Stimulated activated CD8-positive, alpha-beta memory T cell treated with anti-CD3 and anti-CD28 coated beads, Interleukin-4, amount 100 ng/mL, for 4 hours (primary cell): ENCODE results near the gene TEKT5.
"Not testable (repeated sequence)": the region's sequence is repeated elsewhere in the genome, so short reads cannot be mapped to it uniquely, and the experiment has no call there.

Source experiments
- DNase-seq, 2 donors: peaks; one replicate each; pipeline ENCODE4 v3.0.0-alpha.2; 2020; ENCODE audit warnings: low read depth in 2 of 2, low spot score in 1 of 2

Gene TEKT5

DNA sequence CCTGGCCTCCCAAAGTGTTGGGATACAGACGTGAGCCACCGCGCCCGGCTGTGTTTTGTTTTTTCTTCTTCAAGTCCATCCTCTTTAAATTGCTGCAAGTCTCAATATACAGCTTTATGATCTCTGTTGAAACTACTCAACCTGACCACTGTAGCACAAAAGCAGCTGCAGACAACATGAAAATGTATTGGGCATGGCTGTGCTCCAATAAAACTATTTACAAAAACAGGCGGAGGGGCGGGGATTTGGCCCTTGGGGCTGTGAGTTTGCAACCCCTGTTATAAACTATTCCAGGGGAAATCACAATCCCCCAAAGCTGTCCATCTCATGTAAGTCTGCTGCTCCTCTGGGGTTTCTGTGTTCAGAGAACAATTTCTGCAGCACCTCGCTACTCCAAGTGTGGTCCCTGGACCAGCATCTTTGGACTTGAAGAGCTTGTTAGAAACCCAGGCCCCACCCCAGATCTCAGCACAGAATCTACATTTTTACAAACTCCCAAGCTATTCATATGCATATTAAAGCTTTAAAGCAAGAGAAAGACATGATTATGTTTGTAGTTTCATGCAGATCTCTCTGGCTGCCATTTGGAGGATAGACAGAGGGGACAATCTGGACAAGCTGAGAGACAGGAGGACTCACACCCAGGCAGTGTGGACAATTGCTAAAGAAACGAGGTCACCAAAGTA is 33.6 kb downstream of the TEKT5 start:
- no peak for DNase-seq

- no peak for DNase-seq
Measured at GRCh38 chr16:10658943-10659342, 35.8 kb downstream of the TEKT5 start.

GRCh38 chr16:10657925-10658324 is 36.8 kb downstream of the TEKT5 start:
- no peak for DNase-seq

DNA sequence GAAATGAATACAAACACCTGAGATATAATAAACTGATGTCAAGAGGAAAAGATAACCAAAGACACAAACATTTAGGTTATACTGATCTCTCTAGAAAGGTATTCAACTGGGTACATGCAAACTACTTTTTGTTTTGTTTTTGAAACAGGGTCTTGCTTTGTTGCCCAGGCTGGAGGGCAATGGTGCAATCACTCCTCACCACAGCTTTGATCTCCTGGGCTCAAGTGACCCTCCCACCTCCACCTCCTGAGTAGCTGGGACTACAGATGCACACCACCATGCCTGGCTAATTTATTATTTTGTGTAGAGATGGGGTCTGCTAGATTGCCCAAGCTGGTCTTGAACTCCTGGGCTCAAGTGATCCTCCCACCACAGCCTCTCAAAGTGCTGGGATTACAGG is 38.1 kb downstream of the TEKT5 start:
- no peak for DNase-seq

DNA sequence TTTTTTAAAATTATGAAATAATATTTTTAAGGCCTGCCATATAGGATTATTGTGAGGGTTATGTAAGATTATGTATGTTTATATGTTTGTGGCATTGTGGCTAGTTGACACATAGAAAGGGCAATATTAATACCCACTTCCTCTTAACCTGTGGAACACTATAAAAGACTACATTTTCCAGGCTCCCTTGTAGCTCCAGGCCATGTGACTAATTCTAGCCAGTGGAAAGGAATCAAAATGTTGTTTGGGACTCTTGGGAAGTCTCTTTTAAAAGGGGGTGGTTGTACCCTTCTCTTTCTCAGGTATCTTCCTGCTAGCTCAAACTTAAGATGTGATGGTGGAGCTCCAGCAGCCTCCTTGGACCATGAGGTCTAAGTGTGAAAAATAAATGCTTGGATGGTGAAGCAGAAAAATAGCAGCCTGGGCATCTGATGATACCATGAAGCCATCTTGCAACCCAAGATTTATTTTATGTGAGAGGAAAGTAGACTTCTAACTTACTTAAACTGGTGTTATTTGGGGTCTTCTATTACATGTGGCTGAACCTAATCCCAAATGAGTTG is 39.2 kb downstream of the TEKT5 start:
- no peak for DNase-seq

- DNase-seq = no peak
Measured at GRCh38 chr16:10654592-10655414, 39.9 kb downstream of the TEKT5 start.

DNA sequence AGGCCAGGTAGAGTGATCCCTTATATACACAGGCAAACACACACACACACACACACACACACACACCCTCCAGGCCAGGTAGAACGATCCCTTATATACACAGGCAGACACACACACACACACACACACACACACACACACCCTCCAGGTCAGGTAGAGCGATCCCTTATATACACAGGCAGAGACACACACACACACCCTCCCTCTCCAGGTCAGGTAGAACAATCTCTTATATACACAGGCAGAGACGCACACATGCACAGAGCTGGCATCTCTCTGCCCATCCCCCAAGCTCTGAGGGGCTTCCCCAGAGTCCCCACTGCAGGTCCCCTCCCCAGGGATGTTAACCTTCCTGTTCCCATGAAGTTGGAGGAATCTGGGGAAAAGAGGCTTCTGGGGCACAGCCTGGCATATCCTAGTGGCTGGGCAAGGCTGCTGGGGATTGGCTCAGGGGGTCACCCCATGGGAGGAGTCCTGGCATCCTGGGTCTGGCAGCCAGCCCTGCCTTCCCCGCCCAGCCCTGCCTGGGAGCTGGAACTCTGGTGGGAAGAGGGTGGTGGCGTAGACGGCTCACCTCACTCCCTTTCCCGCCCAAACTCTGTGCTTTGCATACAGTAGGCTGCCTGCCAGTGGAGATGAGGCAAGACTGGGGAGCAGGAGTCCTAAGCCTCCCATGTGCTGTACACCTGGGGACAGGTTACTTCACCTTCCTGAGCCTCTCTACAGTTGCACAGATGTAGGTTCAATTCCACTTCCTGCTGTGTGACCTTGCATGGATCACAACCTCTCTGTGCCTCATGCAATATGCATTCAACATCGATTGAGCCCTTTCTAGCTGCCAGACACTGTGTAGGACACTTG is 41.8 kb downstream of the TEKT5 start:
- DNase-seq = no peak

GRCh38 chr16:10649098-10649497 is 45.6 kb downstream of the TEKT5 start:
- not testable (repeated sequence) for DNase-seq

- DNase-seq = no peak
Measured at GRCh38 chr16:10647721-10648296, 46.9 kb downstream of the TEKT5 start.

DNA sequence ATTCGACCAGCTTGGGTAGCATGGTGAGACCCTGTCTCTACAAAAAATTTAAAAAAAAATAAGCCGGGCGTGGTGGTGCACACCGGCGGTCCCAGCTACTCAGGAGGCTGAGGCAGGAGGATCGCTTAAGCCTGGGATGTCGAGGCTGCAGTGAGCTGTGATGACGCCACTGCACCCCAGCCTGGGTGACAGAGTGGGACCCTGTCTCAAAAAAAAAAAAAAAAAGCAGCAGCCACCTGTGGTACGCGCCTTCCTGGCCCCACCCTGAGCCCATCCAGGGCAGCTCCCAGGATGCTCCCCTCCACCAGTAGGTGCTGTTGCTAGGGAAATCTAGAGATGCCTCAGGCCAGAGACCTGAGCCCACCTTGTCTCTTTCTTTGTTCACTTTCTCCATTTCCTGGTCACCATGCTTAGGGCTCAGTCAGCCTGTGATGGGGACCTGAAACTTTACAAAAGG is 47.4 kb downstream of the TEKT5 start:
- DNase-seq = no peak

GRCh38 chr16:10646581-10647263 is 48.0 kb downstream of the TEKT5 start:
- no peak for DNase-seq

- no peak for DNase-seq
Measured at GRCh38 chr16:10646228-10646580, 48.5 kb downstream of the TEKT5 start.

- no peak for DNase-seq
Measured at GRCh38 chr16:10644092-10644491, 50.6 kb downstream of the TEKT5 start.

- DNase-seq = no peak
Measured at GRCh38 chr16:10642964-10643363, 51.8 kb downstream of the TEKT5 start.

DNA sequence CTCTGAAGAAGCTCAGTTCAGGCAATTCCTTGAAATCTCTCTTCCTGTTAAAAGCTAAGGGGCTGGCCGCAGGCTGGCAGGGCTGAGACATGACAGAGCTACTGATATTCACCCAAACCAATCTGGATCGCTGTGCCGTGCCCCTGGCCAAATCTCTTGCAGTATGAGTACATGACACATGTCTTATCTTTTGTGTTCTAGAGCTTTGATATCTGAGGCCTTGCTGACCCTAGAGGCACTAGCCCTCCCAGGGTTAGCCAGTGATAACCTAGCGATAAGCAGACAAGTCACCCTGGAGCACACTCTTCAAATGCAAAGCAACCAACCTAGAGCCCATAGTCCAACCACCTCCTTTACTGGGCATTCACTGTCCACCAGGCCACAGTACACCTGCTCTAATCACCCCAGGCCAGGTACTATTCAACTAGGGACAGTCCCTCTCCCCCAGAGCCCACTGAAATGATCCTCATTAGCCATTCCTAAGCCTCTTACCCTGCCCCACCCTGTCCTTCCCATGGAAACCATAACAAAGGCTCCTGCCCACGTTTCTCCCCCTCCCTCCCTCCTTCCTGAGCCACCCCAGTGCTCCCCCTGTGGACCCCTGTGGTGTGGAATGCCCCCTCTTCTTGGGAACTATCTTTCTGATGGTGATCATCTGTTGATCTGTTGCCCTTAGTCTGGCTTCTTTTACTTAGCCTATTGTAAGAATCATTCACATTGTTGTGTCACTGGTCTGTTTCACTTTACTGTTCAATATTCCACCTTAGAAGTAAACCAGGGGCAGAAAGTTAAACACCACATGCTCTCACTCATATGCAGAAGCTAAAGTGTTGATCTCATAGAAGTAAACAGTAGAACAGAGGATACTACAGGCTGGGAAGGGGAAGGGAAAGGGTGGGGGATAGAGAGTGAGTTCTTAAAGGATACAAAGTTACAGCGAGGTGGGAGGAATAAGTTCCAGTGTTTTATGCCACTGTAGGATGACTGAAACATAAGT is 52.5 kb downstream of the TEKT5 start:
- no peak for DNase-seq

- no peak for DNase-seq
Measured at GRCh38 chr16:10641555-10641952, 53.2 kb downstream of the TEKT5 start.

- DNase-seq = no peak
Measured at GRCh38 chr16:10640934-10641333, 53.8 kb downstream of the TEKT5 start.

GRCh38 chr16:10638101-10638500 is 56.6 kb downstream of the TEKT5 start:
- DNase-seq = no peak

GRCh38 chr16:10637337-10638037 is 57.2 kb downstream of the TEKT5 start:
- no peak for DNase-seq
